HG03439 (cell line): ENCODE measurements around the gene TOR1A.
"Not testable (repeated sequence)": the region's sequence is repeated elsewhere in the genome, so short reads cannot be mapped to it uniquely, and the experiment has no call there.

Source experiments
- ATAC-seq: cut with Tn5 transposase; IDR thresholded peaks from one replicate; pipeline ENCODE4 v1.9.1; 2021; ENCODE audit warnings: mild to moderate bottlenecking, moderate library complexity; ENCODE audit not compliant: unreplicated experiment

Gene TOR1A

DNA sequence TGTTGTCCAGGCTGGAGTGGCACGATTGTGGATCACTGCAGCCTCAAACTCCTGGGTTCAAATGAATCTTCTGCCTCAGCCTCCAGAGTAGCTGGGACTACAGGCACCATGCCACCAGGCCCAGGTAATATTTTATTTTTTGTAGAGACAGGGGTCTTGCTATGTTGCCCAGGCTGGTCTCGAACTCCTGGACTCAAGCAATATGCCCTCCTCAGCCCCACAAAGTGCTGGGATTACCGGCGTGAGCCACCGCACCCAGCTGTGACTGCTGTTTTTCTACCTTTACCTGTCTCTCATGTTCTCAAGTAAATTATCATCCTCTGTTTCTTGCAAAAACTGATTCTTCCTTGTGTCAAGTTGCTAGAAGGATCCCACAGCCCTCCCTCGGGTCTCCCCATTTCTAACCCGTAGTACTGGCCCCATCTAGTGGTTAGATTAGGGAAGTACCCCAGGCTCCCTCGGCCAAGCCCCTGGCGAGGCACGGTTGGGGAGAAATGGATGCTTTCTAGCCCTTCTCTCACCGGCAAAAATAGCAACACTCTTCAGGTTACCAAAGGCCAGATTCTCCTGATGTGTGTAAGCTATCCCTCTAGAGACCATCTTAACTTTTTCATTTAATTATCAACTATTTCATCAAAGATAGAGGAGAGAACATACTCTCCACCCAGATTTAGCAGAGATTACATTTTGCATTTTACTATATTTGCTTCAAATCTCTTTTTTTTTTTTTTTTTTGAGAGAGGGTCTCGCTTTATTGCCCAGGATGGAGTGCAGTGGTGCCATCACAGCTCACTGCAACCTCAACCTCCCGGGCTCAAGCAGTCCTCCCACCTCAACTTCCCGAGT is 40.2 kb downstream of the TOR1A start:
- peak; percentile 56 for ATAC-seq

DNA sequence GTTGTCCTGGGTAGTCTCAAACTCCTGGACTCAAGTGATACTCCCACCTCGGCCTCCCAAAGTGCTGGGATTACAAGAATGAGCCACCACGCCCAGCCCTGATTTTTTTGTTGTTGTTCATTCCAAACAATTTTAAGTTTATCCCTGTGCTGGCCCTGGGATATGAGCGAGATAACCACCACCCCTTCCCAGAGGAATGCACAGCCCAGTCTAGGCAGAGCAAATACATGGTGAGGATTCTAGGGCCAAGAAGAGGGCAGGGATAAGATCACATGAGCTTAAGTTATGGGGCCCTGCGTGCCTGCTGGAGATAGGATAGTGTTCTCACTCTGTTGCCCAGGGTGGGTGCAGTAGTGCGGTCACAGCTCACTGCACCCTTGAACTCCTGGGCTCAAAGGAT is 42.0 kb downstream of the TOR1A start:
- ATAC-seq, result no peak

GRCh38 chr9:129781131-129781530 is 42.8 kb downstream of the TOR1A start:
- no peak for ATAC-seq

- ATAC-seq, result no peak
These were observed 44.3 kb downstream of the TOR1A start for GRCh38 chr9:129779560-129780190.

GRCh38 chr9:129778469-129778868 is 45.5 kb downstream of the TOR1A start:
- no peak for ATAC-seq

DNA sequence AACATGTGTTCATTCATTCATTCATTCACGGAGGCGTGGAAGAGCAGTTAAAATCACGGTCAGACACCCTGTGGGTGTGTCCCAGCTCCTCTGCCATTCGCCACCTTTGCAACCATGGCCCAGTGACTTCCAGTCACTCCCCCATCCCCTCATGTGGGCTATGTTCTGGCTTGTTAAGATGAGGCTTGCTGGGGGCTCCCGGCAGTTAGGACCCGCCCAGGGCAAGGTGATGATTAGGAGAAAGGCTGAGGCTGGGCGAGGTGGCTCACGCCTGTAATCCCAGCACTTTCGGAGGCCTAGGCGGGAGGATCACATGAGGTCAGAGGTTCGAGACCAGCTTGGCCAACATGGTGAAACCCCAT is 46.2 kb downstream of the TOR1A start:
- ATAC-seq, result no peak

DNA sequence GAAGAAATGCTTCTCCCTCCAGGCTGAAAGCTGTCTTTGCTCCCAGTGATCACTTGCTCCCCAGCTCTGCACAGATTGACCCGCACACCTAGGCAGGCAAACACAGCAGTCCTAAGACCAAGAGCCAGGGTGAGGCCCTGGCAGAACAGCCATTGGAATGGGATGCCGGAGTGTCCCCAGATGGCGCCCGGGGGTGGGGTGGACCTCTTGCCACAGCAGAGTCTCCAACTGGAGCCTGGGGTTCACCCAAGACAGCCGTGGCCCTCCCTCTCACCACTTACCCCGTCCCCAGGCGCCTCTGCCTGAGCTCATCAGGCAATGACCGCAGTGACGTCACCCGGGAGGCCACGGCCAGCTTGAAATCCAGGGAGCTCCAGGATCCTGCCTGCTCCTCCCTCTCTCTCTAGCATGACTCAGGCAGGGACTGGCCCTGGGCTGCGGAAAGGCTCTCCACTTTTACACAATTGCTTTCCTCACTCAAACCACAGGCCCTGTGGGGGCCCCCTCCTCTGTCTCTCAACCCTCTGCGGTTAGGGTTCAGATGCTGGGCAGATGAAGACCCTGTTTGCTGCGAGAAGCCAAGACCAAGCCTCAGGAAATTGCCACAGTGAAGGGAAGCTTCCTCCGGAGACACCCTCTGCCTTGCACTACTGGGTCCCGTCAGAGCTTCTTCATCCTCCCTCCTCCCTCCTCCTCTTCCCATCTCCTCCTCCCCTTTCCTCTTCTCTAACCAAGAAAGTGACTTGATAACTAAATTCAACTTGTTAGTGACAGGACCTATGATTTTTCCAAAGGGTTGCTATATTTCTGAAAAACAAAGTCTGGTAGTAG is 46.8 kb downstream of the TOR1A start:
- ATAC-seq, result no peak

DNA sequence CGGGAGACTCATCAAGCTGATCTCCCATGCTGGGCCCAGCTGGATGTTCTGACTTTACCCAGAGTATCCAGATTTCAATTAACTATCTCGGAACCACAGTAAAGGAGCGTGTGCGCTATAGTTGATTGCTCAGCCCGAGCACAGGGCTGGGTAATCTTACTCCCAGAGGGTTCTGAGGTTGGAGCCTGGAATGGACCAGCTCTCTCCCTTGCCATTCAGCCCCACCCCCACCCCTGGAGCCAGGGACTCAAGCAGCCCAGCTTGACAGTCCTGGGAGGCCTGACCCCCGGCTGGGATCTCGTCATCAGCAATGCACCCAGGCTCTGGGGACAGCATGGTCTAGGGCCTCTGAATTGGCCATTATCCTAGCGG is 47.4 kb downstream of the TOR1A start:
- ATAC-seq, result no peak

- not testable (repeated sequence) for ATAC-seq
These were observed 47.8 kb downstream of the TOR1A start for GRCh38 chr9:129776096-129776495.

- no peak for ATAC-seq
These were observed 48.5 kb downstream of the TOR1A start for GRCh38 chr9:129775448-129775798.

GRCh38 chr9:129774791-129775447 is 49.0 kb downstream of the TOR1A start:
- no peak for ATAC-seq

GRCh38 chr9:129773262-129774048 is 50.5 kb downstream of the TOR1A start:
- ATAC-seq, result no peak

GRCh38 chr9:129770741-129771140 is 53.2 kb downstream of the TOR1A start:
- ATAC-seq, result no peak

DNA sequence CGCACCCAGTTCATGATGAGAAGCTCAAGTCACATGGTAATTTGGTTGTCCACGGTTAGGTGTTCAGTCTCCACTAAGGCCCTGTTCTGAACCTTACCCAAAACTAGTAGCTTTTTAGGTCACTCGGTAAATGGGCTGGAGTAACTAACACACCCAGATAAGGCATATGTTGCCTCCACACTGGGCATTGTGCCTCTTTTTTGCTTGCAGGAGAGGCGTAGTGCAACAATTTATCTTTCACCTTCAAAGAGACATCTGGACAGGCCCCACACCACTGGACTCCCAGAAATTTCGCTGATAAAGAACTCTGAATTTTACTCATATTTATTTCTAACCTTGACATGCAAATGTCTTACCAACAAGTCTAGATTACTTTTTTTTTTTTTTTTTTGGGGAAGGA is 54.3 kb downstream of the TOR1A start:
- no peak for ATAC-seq

- no peak for ATAC-seq
These were observed 55.5 kb downstream of the TOR1A start for GRCh38 chr9:129768486-129768885.

DNA sequence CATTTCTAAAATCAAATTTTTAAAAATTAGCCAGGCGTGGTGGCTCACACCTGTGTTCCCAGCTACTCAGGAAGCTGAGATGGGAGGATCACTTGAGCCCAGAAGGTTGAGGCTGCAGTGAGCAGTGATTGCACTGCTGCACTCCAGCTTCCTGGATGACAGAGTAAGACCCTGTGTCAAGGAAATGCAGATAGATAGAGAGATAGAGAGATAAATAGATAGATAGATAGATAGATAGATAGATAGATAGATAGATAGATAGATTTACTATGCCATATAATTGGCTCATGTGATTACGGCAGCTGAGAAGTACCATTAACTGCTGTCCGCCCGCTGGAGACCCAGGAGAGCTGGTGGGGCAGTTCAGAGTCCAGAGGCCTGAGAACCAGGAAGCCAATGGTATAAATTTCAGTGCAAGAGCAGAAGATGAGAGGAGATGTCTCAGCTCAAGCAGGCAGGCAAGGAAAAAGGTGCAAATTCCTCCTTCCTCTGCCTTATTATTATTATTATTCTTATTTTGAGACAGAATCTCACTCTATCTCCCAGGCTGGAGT is 58.1 kb downstream of the TOR1A start:
- no peak for ATAC-seq

- ATAC-seq, result no peak
These were observed 60.7 kb downstream of the TOR1A start for GRCh38 chr9:129762985-129763926.
